Hepatocyte (in vitro differentiated cells): ENCODE results near the gene HIVEP2. TPM values are rescaled to one million over a fixed set of nuclear protein-coding genes. Genes with fewer than 3 reads are reported as not detected.
A peak's percentile ranks its signal among the peaks of the same experiment; 100 is the strongest.

Source experiments
- DNase-seq: peaks from one replicate; pipeline ENCODE4 v3.0.0-alpha.2; 2016; ENCODE audit warnings: low spot score
- H2AFZ ChIP-seq: fragments of 200-600 bp; sonication (generic); 2 replicates; pipeline ENCODE4 v1.6.0; 2016; ENCODE audit warnings: antibody characterized with exemption, mild to moderate bottlenecking
- H3K27ac ChIP-seq: fragments of 200-600 bp; sonication (generic); 2 replicates; pipeline ENCODE4 v1.5.1; 2016; ENCODE audit warnings: mild to moderate bottlenecking
- H3K27me3 ChIP-seq: fragments of 200-600 bp; sonication (generic); 2 replicates; pipeline ENCODE4 v1.6.1; 2016
- H3K36me3 ChIP-seq: fragments of 200-600 bp; sonication (generic); replicated peaks from 2 replicates; pipeline ENCODE4 v1.5.1; 2016; ENCODE audit warnings: low read depth; ENCODE audit not compliant: insufficient read depth
- H3K4me1 ChIP-seq: fragments of 200-600 bp; sonication (generic); 2 replicates; pipeline ENCODE4 v1.5.1; 2016; ENCODE audit warnings: mild to moderate bottlenecking, moderate library complexity; ENCODE audit not compliant: insufficient read depth
- H3K4me2 ChIP-seq: fragments of 200-600 bp; sonication (generic); 2 replicates; pipeline ENCODE4 v1.6.0; 2016
- H3K4me3 ChIP-seq: fragments of 200-600 bp; sonication (generic); 2 replicates; pipeline ENCODE4 v1.5.1; 2016; ENCODE audit warnings: mild to moderate bottlenecking
- H3K79me2 ChIP-seq: fragments of 200-600 bp; sonication (generic); 2 replicates; pipeline ENCODE4 v1.6.0; 2017; ENCODE audit warnings: mild to moderate bottlenecking
- H3K9me2 ChIP-seq: fragments of 200-600 bp; sonication (generic); replicated peaks from 2 replicates; pipeline ENCODE4 v1.6.0; 2017; ENCODE audit warnings: mild to moderate bottlenecking; ENCODE audit not compliant: insufficient read depth
- H3K9me3 ChIP-seq: fragments of 200-600 bp; sonication (generic); 2 replicates; pipeline ENCODE4 v1.5.1; 2016; ENCODE audit warnings: low read depth, mild to moderate bottlenecking
- H4K20me1 ChIP-seq: fragments of 200-600 bp; sonication (generic); 2 replicates; pipeline ENCODE4 v1.6.0; 2016; ENCODE audit warnings: mild to moderate bottlenecking; ENCODE audit not compliant: insufficient read depth, poor library complexity, severe bottlenecking
- CTCF ChIP-seq: fragments of 200-600 bp; sonication (generic); IDR thresholded peaks from 2 replicates; pipeline ENCODE4 v1.5.1; 2016; ENCODE audit warnings: antibody characterized with exemption, mild to moderate bottlenecking; ENCODE audit not compliant: poor library complexity
- EZH2 ChIP-seq: fragments of 200-600 bp; sonication (generic); IDR thresholded peaks from 2 replicates; pipeline ENCODE4 v1.6.1; 2016; ENCODE audit warnings: antibody characterized with exemption, mild to moderate bottlenecking, borderline replicate concordance
- EZH2phosphoT487 ChIP-seq: fragments of 200-600 bp; sonication (generic); IDR thresholded peaks from one replicate; pipeline ENCODE4 v1.6.1; 2018; ENCODE audit warnings: antibody characterized with exemption, mild to moderate bottlenecking, low read depth, moderate library complexity; ENCODE audit not compliant: unreplicated experiment, severe bottlenecking
- WGBS: methylation state at CpG from one replicate; pipeline ENCODE4 v1.1.6; 2016; ENCODE audit warnings: low lambda C conversion rate; ENCODE audit errors: missing lambda C conversion rate; 5-methylcytosine and 5-hydroxymethylcytosine counted together
- polyA plus RNA-seq: library from polyadenylated mRNA; unstranded; fragments of >200 nt; fragmentation: Nextera tagmentation; extraction: Ambion mirVana; gene quantifications from 2 replicates; pipeline ENCODE4 v1.2.1, GENCODE V29; 2016
- total RNA-seq: library from RNA; depleted of rRNA; stranded (reverse); fragments of >200 nt; gene quantifications from 2 replicates; pipeline ENCODE4 v1.2.3, GENCODE V29; 2014

The HIVEP2 gene
- total and polyA plus RNA-seq, 2 experiments from 2014 or later: 3.3 to 9.4 TPM

GRCh38 chr6:142902636-142903053 lies 42.3 kb downstream of the HIVEP2 start:
- Histone ChIP-seq H3K4me2 (no peak overlapping the region), H3K36me3 (no peaks in the 10 kb centered on the region), H2AFZ (no peak overlapping the region), H4K20me1 (no peaks in the 10 kb centered on the region), H3K4me1 (no peaks in the 10 kb centered on the region), H3K4me3 (no peak overlapping the region), H3K9me2 (no peaks in the 10 kb centered on the region), H3K79me2 (peaks cover 11% of the 10 kb centered on the region), H3K27me3 (no peaks in the 10 kb centered on the region), H3K27ac (peak overlapping the region; percentile 68), H3K9me3 (no peaks in the 10 kb centered on the region)
- DNase-seq: peak; percentile 35
- WGBS: 58% methylated on average over 4 of the region's 4 CpGs
- no peak for TF ChIP-seq EZH2phosphoT487
- no peak for TF ChIP-seq EZH2
- TF ChIP-seq CTCF: no peak

GRCh38 chr6:142901611-142902010 lies 43.4 kb downstream of the HIVEP2 start:
- Histone ChIP-seq H3K27me3 (no peaks in the 10 kb centered on the region), H3K9me3 (no peaks in the 10 kb centered on the region), H3K4me1 (no peaks in the 10 kb centered on the region), H3K4me2 (no peak overlapping the region), H3K4me3 (no peak overlapping the region), H3K9me2 (no peaks in the 10 kb centered on the region), H3K27ac (no peak overlapping the region), H3K79me2 (peaks cover 7% of the 10 kb centered on the region), H4K20me1 (no peaks in the 10 kb centered on the region), H2AFZ (no peak overlapping the region), H3K36me3 (no peaks in the 10 kb centered on the region)
- no peak for DNase-seq
- no peak for TF ChIP-seq EZH2
- no peak for TF ChIP-seq CTCF
- no peak for TF ChIP-seq EZH2phosphoT487
- WGBS: 98% methylated on average over 6 of the region's 6 CpGs

GRCh38 chr6:142900227-142900971 lies 44.6 kb downstream of the HIVEP2 start:
- no peak overlapping the region for H3K4me2 ChIP-seq
- H3K36me3 ChIP-seq: no peaks in the 10 kb centered on the region
- no peak overlapping the region for H3K4me3 ChIP-seq
- DNase-seq: no peak
- no peaks in the 10 kb centered on the region for H3K9me2 ChIP-seq
- no peaks in the 10 kb centered on the region for H3K4me1 ChIP-seq
- peaks cover 5% of the 10 kb centered on the region for H3K79me2 ChIP-seq
- H3K27me3 ChIP-seq: no peaks in the 10 kb centered on the region
- 70% methylated on average over 10 of the region's 10 CpGs for WGBS
- no peak overlapping the region for H2AFZ ChIP-seq
- H3K9me3 ChIP-seq: no peaks in the 10 kb centered on the region
- TF ChIP-seq EZH2phosphoT487 (no peak), CTCF (no peak), EZH2 (no peak)
- H4K20me1 ChIP-seq: no peaks in the 10 kb centered on the region
- no peak overlapping the region for H3K27ac ChIP-seq
